MCF 10A (cell line): ENCODE measurements around the gene RAP1GDS1. TPM values are rescaled to one million over a fixed set of nuclear protein-coding genes. Genes with fewer than 3 reads are reported as not detected.

ENCODE experiments used
- BruUV-seq: library from RNA; stranded (reverse); fragments of 400-500 nt; replicated peaks from 2 replicates; lab custom pipeline; 2021; lab: Mats Ljungman, UMichigan
- CTCF ChIA-PET: fragments of 300-600 bp; sonication (Branson Sonifier 250); formaldehyde crosslinking; extraction: SDS; loops from one replicate; lab custom pipeline; 2021; ENCODE audit warnings: antibody characterized with exemption, inconsistent platforms; lab: Yijun Ruan, JAX
- POLR2A ChIA-PET: fragments of 300-600, 350-650 bp; sonication (Branson Sonifier 250); formaldehyde crosslinking; extraction: SDS; loops from one replicate; lab custom pipeline; 2020; ENCODE audit warnings: antibody characterized with exemption, inconsistent platforms; lab: Yijun Ruan, JAX
- DNase-seq: peaks from one replicate; pipeline ENCODE4 v3.0.0-alpha.2; 2018; ENCODE audit not compliant: unreplicated experiment
- H3K27ac Mint-ChIP-seq: one replicate; pipeline ENCODE4 v1.8.0; 2022; ENCODE audit warnings: mild to moderate bottlenecking, low read depth, mixed read lengths; ENCODE audit not compliant: unreplicated experiment
- H3K27me3 Mint-ChIP-seq: one replicate; pipeline ENCODE4 v1.8.0; 2022; ENCODE audit warnings: mixed read lengths; ENCODE audit not compliant: insufficient read depth, unreplicated experiment
- H3K36me3 Mint-ChIP-seq: one replicate; pipeline ENCODE4 v1.8.0; 2022; ENCODE audit warnings: mild to moderate bottlenecking, moderate library complexity, mixed read lengths; ENCODE audit not compliant: insufficient read depth, unreplicated experiment
- H3K4me1 Mint-ChIP-seq: one replicate; pipeline ENCODE4 v1.8.0; 2022; ENCODE audit warnings: mixed read lengths; ENCODE audit not compliant: insufficient read depth, unreplicated experiment
- H3K4me3 Mint-ChIP-seq: one replicate; pipeline ENCODE4 v1.8.0; 2022; ENCODE audit warnings: mild to moderate bottlenecking, moderate library complexity, mixed read lengths; ENCODE audit not compliant: unreplicated experiment
- H3K9me3 Mint-ChIP-seq: one replicate; pipeline ENCODE4 v1.8.0; 2022; ENCODE audit warnings: mixed read lengths; ENCODE audit not compliant: unreplicated experiment
- intact Hi-C: fragments of 100-400 bp; cut with micrococcal nuclease; formaldehyde crosslinking; loops from 2 replicates; pipeline ENCODE4 v1.14.1; 2022
- total RNA-seq: library from RNA; stranded (reverse); gene quantifications from 2 replicates; pipeline ENCODE4 v1.2.3, GENCODE V29; 2022
- TF ChIP-seq, protein P1 (sequence below): fragments of 200-600 bp; IDR thresholded peaks from one replicate; pipeline ENCODE4 v1.8.0; 2022; ENCODE audit warnings: antibody characterized with exemption, mild to moderate bottlenecking; ENCODE audit not compliant: unreplicated experiment

Gene RAP1GDS1
- total RNA-seq, 1 experiment from 2014 or later: 68.9 TPM

DNA sequence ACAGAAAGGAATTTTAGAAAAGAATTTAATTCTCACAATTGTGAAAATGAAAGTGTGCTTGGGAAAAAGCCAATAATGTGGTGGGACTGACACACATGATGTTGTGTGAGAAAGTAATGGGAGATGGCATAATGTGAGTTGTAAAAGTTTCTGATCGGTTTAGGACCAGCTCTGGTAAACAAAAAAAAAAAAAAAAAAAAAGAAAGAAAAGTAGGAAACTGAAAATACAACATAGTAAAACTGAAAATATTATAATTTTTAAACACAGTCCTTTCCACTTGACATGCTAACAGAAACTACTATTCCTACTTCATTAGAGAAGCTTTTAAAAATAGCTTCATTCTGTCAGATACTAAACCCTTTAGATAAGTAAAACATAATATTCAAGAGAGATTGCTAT, 28.2 kb downstream of the RAP1GDS1 start:
- Mint-ChIP-seq H3K4me3 (no peak overlapping the region), H3K36me3 (peaks cover 10% of the 10 kb centered on the region), H3K9me3 (no peaks in the 10 kb centered on the region), H3K27ac (no peak overlapping the region), H3K27me3 (no peaks in the 10 kb centered on the region), H3K4me1 (peaks cover 12% of the 10 kb centered on the region)
- intact Hi-C loops: no loop called here
- no TSS peak for BruUV-seq
- ChIA-PET POLR2A (interaction anchor here (0.6 to 1.8 kb wide), 4 partner anchors 26 to 1125 kb away, joined by 4 to 9 read pairs (median 6); partner anchors contain the start of gene RAP1GDS1), CTCF (interaction anchor here (0.6 to 1.4 kb wide), 2 partner anchors 138 to 147 kb away, joined by 3 read pairs; no protein-coding TSS in a partner anchor)
- no peak for DNase-seq
- TF ChIP-seq, protein P1, sequence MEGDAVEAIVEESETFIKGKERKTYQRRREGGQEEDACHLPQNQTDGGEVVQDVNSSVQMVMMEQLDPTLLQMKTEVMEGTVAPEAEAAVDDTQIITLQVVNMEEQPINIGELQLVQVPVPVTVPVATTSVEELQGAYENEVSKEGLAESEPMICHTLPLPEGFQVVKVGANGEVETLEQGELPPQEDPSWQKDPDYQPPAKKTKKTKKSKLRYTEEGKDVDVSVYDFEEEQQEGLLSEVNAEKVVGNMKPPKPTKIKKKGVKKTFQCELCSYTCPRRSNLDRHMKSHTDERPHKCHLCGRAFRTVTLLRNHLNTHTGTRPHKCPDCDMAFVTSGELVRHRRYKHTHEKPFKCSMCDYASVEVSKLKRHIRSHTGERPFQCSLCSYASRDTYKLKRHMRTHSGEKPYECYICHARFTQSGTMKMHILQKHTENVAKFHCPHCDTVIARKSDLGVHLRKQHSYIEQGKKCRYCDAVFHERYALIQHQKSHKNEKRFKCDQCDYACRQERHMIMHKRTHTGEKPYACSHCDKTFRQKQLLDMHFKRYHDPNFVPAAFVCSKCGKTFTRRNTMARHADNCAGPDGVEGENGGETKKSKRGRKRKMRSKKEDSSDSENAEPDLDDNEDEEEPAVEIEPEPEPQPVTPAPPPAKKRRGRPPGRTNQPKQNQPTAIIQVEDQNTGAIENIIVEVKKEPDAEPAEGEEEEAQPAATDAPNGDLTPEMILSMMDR: no peak

DNA sequence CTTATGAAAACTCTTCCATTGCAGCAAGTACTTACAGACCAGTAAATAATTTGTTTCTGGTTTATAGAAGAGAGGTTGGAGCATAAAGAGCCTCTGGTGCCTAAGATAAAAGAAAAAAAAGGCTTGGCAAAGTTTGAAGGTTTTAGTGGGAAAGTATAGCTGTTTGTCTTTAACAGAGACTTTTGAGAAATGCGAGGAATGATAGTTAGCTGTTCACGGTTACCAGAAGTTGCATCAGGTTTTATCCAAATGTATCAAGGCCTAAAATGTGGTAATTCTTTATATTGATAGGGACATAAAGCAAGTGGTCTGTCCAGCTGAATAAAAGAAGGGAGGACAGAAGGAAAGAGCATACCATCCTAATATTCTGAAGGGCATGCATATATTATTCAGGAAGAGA, 29.3 kb downstream of the RAP1GDS1 start:
- Mint-ChIP-seq H3K27me3 (no peaks in the 10 kb centered on the region), H3K27ac (peak overlapping the region; percentile 3), H3K36me3 (peaks cover 10% of the 10 kb centered on the region), H3K9me3 (no peaks in the 10 kb centered on the region), H3K4me1 (peaks cover 9% of the 10 kb centered on the region), H3K4me3 (no peak overlapping the region)
- no peak for DNase-seq
- TF ChIP-seq, protein P1: no peak
- ChIA-PET POLR2A (interaction anchor here (0.7 to 1.8 kb wide), 3 partner anchors 21 to 30 kb away, joined by 3 to 9 read pairs (median 7); partner anchors contain the start of gene RAP1GDS1), CTCF (interaction anchor here (1.0 to 1.4 kb wide), 2 partner anchors 16 to 139 kb away, joined by 3 read pairs; no protein-coding TSS in a partner anchor)
- no TSS peak for BruUV-seq
- intact Hi-C loops: no loop called here

DNA sequence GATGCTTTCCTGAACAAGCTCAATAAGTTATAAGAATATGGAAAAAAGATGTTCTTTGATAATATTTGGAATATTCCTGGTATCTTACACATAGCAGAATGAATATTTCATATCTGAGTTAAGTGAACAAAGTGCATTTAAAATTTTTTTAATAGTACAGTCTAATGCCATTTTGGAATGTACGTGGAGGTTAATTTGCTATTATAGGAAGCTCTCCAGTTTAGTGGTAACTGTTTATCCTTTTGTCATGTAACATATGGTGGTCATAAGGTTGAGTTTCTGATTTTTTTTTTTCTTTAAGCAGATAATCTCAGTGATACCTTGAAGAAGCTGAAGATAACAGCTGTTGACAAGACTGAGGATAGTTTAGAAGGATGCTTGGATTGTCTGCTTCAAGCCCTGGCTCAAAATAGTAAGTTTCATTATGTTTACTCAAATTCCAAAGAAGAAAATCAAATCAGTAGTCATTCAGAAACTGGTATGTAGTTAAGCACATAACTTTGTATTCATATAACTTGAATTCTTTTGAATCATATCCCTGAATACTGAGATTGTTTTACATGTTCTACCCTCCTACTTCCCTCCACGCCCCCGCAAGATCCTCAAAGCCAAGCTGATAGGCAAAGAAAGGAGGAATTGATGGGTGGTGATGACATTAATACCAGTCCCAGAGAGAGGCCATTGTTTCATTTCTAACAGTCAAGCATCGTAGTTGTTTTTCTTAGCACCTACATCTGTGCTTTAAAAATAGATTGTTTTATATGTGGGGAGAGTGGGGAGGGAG, 32.1 kb downstream of the RAP1GDS1 start:
- H3K4me3 Mint-ChIP-seq: no peak overlapping the region
- CTCF ChIA-PET: interaction anchor here (0.9 to 1.5 kb wide), 2 partner anchors 144 to 150 kb away, joined by 3 to 5 read pairs; partner anchors contain the start of gene STPG2

More for the DNA sequence above, 32.1 kb downstream of the RAP1GDS1 start:
- no peaks in the 10 kb centered on the region for H3K27me3 Mint-ChIP-seq
- peaks cover 9% of the 10 kb centered on the region for H3K4me1 Mint-ChIP-seq
- no peaks in the 10 kb centered on the region for H3K9me3 Mint-ChIP-seq
- TF ChIP-seq, protein P1: no peak
- POLR2A ChIA-PET: interaction anchor here (0.9 to 2.0 kb wide), 4 partner anchors 12 to 33 kb away, joined by 3 to 6 read pairs (median 4); no protein-coding TSS in a partner anchor
- H3K36me3 Mint-ChIP-seq: peaks cover 12% of the 10 kb centered on the region
- intact Hi-C loops: no loop called here
- no TSS peak for BruUV-seq
- no peak for DNase-seq
- no peak overlapping the region for H3K27ac Mint-ChIP-seq
